HepG2 (cell line): ENCODE measurements around the gene RHBDD1. TPM values are rescaled to one million over a fixed set of nuclear protein-coding genes. Genes with fewer than 3 reads are reported as not detected.
A peak's percentile ranks its signal among the peaks of the same experiment; 100 is the strongest.

ENCODE experiments used
- GMEB2 ChIP-seq: IDR thresholded peaks from 2 replicates; pipeline ENCODE4 v1.6.1; 2016; ENCODE audit warnings: missing biosample characterization, missing genetic modification reagents, low read depth
- GTF3A ChIP-seq: sonication (generic); formaldehyde crosslinking; conservative IDR thresholded peaks from 2 replicates; pipeline ENCODE4 v1.4.0; 2020; ENCODE audit warnings: mild to moderate bottlenecking, missing genetic modification reagents
- KDM5A ChIP-seq: fragments of 200-600 bp; sonication (generic); IDR thresholded peaks from 2 replicates; pipeline ENCODE4 v1.7.0; 2018; ENCODE audit warnings: antibody characterized with exemption, mild to moderate bottlenecking, low read length, borderline replicate concordance
- NFE2 ChIP-seq: sonication (generic); formaldehyde crosslinking; IDR thresholded peaks from 2 replicates; pipeline ENCODE4 v1.4.0; 2020; ENCODE audit warnings: missing genetic modification reagents
- REXO4 ChIP-seq: sonication (generic); formaldehyde crosslinking; IDR thresholded peaks from 2 replicates; pipeline ENCODE4 v1.8.0; 2022; ENCODE audit warnings: missing genetic modification reagents, mild to moderate bottlenecking, borderline replicate concordance
- SAFB2 ChIP-seq: sonication (generic); formaldehyde crosslinking; IDR thresholded peaks from 2 replicates; pipeline ENCODE4 v1.5.1; 2020; ENCODE audit warnings: missing genetic modification reagents, low read depth, mild to moderate bottlenecking, borderline replicate concordance
- SRSF4 ChIP-seq: fragments of 200-400 bp; formaldehyde crosslinking; IDR thresholded peaks from one replicate; pipeline ENCODE4 v1.6.1; 2018; ENCODE audit warnings: mild to moderate bottlenecking, low read depth, low read length, moderate library complexity; ENCODE audit not compliant: poor library complexity, severe bottlenecking
- TAF15 ChIP-seq: fragments of 200-400 bp; formaldehyde crosslinking; IDR thresholded peaks from one replicate; pipeline ENCODE4 v1.6.1; 2018; ENCODE audit warnings: mild to moderate bottlenecking, low read depth, low read length; ENCODE audit not compliant: poor library complexity, severe bottlenecking
- TEAD3 ChIP-seq: optimal IDR thresholded peaks from 2 replicates; pipeline ENCODE3; 2016; ENCODE audit warnings: borderline replicate concordance
- THAP8 ChIP-seq: sonication (generic); formaldehyde crosslinking; IDR thresholded peaks from 2 replicates; pipeline ENCODE4 v1.5.1; 2020; ENCODE audit warnings: missing genetic modification reagents, mild to moderate bottlenecking, borderline replicate concordance
- ZBTB38 ChIP-seq: sonication (generic); formaldehyde crosslinking; IDR thresholded peaks from 2 replicates; pipeline ENCODE4 v1.5.1; 2020; ENCODE audit warnings: mild to moderate bottlenecking, missing genetic modification reagents
- ZNF501 ChIP-seq: sonication (generic); formaldehyde crosslinking; IDR thresholded peaks from 2 replicates; pipeline ENCODE4 v1.5.1; 2020; ENCODE audit warnings: mild to moderate bottlenecking, moderate library complexity, missing genetic modification reagents
- ZNF788 ChIP-seq: sonication (generic); formaldehyde crosslinking; IDR thresholded peaks from 2 replicates; pipeline ENCODE4 v1.5.0; 2020; ENCODE audit warnings: mild to moderate bottlenecking, missing genetic modification reagents, borderline replicate concordance
- ZNF792 ChIP-seq: IDR thresholded peaks from 2 replicates; pipeline ENCODE4 v1.6.1; 2016
- ZNF800 ChIP-seq: sonication (generic); formaldehyde crosslinking; IDR thresholded peaks from 2 replicates; pipeline ENCODE4 v1.4.0; 2020; ENCODE audit warnings: missing genetic modification reagents
- polyA plus RNA-seq, 8 experiments: library from polyadenylated mRNA; depleted of rRNA in 3 of 8; stranded (reverse) in 7 of 8; unstranded in 1 of 8; fragments of >200 nt; fragmentation: Illumina TruSeq in 4 of 8; extraction: Trizol in 4 of 8; gene quantifications; 2 replicates each; pipeline versions ENCODE4 v1.2.1 to v1.2.3, GENCODE V29; 2011 to 2016; ENCODE audit warnings: low read depth in 4 of 8, missing spikeins in 1 of 8, mixed read lengths in 1 of 8; ENCODE audit not compliant: insufficient read depth in 1 of 8
- total RNA-seq, 5 experiments: library from RNA; depleted of rRNA; stranded (reverse); fragments of >200 nt; fragmentation: Illumina TruSeq; extraction: Trizol; gene quantifications; 2 replicates each; pipeline ENCODE4 v1.2.3, GENCODE V29; 2016; ENCODE audit warnings: low read depth in 1 of 5
- TF ChIP-seq, protein P1 (sequence below): sonication (generic); formaldehyde crosslinking; IDR thresholded peaks from 2 replicates; pipeline ENCODE4 v1.4.0; 2020; ENCODE audit warnings: missing genetic modification reagents, mild to moderate bottlenecking, borderline replicate concordance
- TF ChIP-seq, protein P2 (sequence below): sonication (generic); formaldehyde crosslinking; IDR thresholded peaks from 2 replicates; pipeline ENCODE4 v1.4.0; 2020; ENCODE audit warnings: mild to moderate bottlenecking, missing genetic modification reagents

RHBDD1 gene
- total and polyA plus RNA-seq, 2 of the 13 experiments (the other 11 are each of a cell fraction or from before 2014, with no cell fraction given), result 8.2 to 9.5 TPM

GRCh38 chr2:226800941-226801784 is 34.7 kb upstream of the RHBDD1 start (continued):
- TF ChIP-seq ZNF800 (CRISPR knock-in tag) (no peak; the same call in 1 of the 2 replicates), REXO4 (CRISPR knock-in tag) (no peak), KDM5A (no peak), ZNF792 (CRISPR knock-in tag) (no peak), NFE2 (CRISPR knock-in tag) (no peak), TEAD3 (peak; percentile 4), ZNF501 (CRISPR knock-in tag) (peak; percentile 96), THAP8 (no peak), ZNF788 (CRISPR knock-in tag) (no peak; the same call in 1 of the 2 replicates), SRSF4 (no peak), ZBTB38 (CRISPR knock-in tag) (peak; percentile 72), GMEB2 (CRISPR knock-in tag) (no peak), SAFB2 (CRISPR knock-in tag) (no peak), TAF15 (peak; percentile 63), GTF3A (CRISPR knock-in tag) (no peak; the same call in 1 of the 2 replicates)
- TF ChIP-seq, protein P1, sequence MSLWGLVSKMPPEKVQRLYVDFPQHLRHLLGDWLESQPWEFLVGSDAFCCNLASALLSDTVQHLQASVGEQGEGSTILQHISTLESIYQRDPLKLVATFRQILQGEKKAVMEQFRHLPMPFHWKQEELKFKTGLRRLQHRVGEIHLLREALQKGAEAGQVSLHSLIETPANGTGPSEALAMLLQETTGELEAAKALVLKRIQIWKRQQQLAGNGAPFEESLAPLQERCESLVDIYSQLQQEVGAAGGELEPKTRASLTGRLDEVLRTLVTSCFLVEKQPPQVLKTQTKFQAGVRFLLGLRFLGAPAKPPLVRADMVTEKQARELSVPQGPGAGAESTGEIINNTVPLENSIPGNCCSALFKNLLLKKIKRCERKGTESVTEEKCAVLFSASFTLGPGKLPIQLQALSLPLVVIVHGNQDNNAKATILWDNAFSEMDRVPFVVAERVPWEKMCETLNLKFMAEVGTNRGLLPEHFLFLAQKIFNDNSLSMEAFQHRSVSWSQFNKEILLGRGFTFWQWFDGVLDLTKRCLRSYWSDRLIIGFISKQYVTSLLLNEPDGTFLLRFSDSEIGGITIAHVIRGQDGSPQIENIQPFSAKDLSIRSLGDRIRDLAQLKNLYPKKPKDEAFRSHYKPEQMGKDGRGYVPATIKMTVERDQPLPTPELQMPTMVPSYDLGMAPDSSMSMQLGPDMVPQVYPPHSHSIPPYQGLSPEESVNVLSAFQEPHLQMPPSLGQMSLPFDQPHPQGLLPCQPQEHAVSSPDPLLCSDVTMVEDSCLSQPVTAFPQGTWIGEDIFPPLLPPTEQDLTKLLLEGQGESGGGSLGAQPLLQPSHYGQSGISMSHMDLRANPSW, result no peak
- TF ChIP-seq, protein P2, sequence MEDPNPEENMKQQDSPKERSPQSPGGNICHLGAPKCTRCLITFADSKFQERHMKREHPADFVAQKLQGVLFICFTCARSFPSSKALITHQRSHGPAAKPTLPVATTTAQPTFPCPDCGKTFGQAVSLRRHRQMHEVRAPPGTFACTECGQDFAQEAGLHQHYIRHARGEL (CRISPR knock-in tag), result no peak
